IPS-NIHi7 (cell line): ENCODE measurements around the gene EMSY.

Experiments used
- DNase-seq: peaks from one replicate; pipeline ENCODE4 v3.0.0; 2012; ENCODE audit warnings: mixed read lengths; ENCODE audit errors: extremely low spot score

EMSY gene

DNA sequence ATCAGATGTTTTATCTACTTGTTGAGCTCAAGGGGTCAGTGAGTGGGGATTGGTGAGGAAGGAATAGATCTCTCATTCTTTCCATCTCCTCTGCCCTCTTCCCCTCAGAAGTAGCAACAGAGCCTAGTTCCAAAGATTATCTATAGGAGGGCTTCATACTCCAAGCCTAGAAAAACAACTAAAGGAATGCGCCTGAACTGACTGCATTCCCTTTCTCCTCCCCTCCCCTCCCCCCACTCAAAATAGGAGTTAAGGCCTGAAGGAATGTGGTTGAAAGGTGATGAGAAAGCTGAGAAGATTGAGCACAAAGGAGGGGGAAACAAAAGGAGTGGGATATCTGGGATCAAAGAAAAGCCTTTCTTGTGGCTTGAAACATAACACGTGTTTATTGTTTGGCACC is 10.5 kb downstream of the EMSY start:
- DNase-seq, result peak; percentile 78

DNA sequence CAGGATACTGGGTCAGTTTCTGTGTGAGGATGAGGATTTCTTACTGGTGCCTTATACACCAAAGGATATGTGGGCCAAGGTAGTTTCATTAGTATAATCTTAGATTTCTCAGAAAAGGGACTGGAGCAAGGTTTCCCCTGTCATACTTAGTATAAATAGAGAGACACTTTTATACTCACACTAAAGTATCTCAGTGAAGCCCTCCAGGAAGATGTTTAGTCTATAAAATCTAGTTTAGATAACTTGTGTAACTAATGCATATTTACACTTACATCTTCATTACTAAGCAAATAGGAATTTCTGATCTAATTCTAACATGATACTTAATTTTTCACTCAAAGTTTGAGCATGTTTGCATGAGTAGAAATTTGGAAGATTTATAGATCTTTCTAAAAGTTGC is 11.1 kb downstream of the EMSY start:
- DNase-seq, result no peak

DNA sequence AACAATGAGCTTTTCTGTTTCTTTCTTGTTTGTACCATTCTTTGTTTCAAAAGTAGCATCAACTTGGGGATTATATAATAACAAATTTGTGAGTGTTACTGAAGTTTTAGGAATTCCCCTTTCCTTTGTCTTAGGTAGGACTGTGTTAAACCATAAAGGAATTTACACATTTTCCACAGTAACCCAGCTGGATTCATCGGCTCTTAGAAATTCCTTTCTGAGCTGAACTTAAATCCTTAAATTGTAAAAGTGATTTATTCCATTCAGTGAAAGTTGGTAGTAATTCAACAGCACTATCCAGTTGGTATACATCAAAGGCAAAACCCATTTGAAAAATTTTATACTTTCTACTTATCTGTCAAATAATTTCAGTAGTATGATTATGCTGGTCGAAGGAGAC is 11.8 kb downstream of the EMSY start:
- no peak for DNase-seq

DNA sequence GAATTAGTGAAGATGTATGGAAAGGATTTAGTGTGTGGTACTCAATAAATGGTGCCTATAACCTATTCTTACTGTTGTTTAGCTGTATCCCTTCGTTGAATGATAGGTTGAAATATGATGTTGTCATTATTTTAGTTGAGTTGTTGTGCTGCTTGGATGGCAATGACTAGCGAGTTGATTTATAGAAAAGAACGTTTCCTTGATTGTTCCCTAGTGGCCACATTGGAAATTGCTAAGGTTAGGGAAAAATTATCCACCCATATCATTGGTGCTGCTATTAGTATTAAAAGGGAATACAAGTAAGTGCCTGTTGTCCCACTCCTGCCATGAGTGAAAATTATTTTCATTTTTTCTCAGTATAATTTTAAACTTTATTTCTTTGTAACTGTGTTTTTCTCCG is 14.5 kb downstream of the EMSY start:
- DNase-seq, result peak; percentile 15

DNA sequence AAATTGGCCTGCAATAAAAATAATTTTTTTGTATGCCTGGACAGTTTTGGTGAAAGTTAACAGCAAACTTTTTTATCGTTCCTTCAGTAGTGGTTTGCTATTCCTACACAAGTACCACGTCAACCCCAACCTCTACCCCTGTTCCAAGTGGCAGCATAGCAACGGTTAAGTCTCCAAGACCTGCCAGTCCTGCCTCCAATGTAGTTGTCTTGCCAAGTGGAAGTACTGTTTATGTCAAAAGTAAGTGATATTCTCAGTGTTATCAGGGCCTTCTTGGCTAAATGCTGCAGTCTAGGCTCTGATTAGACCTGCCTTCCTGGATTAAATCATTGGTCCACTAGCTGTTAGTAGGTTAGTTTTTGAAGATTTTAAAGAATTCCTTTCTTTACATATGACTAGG is 15.0 kb downstream of the EMSY start:
- no peak for DNase-seq

DNA sequence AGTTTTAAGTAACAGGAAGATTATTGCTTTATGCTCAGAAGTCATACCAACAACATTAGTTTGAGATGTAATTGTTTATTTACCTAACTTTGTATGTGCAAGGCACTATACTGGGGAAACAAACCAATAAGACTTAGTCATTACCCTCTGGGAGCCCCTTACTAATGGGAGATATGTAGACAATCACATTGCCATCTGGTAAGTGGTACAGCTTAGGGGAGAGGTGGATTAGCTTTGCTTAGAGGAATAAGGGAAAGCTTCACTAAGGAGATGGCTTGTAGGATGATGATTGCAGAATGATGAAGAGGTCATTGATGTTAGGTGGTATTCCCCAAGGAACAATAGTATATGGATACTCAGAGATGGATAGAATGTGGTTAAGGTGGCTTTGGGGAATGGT is 17.5 kb downstream of the EMSY start:
- no peak for DNase-seq

DNA sequence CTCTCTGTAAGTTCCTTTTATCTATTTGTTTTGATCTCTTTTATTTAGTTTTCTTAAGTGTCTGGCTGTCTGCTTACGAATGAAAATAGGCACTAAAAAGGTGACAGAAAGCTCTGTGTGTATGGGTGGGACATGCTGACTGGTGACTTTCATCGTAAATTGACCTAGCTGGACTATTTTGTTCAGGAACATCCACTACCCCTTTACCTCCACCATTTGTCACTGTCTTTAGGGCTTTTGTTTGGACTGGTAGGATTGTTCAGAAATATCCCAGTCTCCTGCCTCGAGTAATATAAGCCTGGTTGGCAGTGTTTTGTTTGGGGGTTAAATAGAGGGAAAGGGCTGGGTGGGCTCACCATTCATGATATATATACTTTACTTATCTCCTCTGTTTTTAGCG is 20.9 kb downstream of the EMSY start:
- no peak for DNase-seq

DNA sequence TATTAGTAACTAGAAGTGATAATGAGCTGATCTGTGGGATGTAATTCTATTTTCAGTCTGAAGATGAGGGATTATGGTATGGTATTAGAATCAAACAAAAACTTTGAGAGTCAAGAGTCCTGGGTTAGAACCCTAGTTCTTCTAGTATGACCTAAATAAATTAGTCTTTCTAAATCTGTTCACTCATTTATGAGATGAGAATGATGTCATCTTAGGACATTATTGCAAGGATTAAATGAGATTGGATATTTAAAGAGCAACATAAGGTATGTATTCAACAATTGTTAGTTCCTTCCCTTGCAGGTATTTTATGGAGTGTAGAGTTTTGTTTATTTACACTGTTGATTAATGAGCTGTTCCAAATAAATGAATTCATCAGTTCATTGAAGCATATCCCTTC is 21.8 kb downstream of the EMSY start:
- no peak for DNase-seq

DNA sequence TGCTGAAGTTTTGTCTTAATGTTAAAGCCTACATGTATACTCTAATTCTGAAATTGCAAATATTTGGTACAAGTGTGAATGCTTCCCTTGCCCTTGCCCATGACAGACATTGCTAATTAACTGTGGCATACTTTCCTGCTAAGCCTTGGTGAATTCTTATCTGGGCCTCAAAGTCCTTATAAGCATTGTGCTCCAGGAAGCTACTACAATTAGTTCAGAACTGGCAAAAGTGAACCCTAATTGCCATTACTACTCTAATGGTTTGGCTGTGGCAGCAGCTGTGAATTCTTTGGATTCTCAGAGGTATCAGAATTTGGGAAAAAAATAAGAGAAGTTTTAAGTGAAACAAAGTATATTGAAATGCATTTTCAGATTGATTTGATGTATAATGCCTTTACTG is 24.3 kb downstream of the EMSY start:
- DNase-seq, result no peak

DNA sequence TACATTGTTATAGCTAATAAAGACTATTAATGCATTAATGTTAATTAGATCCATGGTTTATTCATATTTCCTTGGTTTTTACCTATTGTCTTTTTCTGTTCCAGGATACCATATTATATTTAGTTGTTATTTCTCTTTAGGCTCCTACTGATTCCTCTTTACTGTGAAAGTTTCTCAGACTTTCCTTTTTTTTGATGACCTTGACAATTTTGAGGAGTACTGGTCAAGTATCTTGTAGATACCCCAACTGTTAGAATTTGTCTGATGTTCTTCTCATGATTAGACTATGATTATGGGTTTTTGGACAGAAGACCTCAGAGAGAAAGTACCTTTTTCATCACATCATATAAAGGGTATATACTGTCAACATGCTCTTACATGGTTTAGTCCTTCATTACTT is 26.6 kb downstream of the EMSY start:
- DNase-seq, result no peak

DNA sequence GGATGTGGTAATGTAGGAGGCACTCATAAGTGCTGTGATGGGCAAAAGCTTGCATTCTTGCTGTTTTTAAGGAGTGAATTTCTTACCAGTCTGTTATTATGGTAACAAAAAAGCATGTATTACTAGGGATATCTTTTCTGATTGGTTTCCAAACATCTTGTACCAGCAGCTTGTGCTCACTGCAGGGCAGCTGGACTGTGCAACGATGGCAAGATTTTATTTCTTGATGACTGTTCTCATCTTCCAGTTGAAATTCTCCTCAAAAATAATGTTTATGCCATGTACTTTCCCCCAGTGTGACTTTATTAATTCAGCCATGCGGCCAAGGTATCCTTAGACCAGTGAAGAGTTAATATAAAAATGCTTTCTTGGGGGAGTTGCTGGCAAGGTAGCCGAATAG is 35.4 kb downstream of the EMSY start:
- no peak for DNase-seq

DNA sequence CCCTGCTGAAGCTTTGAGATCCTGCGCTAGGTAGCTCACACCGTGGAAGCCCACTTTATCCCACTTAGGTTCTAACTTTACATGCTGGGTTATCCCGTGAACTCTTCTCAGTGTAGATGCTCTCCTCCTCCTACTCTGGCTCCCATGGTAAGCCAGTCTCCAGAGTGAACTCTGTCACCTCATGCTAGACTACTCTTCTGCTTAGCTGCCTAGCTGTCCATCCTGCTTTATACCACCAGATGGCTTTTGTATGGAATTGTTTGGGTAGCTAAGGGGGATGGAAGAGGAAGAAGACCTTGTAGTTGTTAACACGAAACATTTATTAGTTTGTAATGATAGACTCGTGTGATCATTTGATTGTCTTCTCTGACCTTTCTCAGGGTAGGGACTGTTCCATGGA is 46.8 kb downstream of the EMSY start:
- DNase-seq, result no peak

DNA sequence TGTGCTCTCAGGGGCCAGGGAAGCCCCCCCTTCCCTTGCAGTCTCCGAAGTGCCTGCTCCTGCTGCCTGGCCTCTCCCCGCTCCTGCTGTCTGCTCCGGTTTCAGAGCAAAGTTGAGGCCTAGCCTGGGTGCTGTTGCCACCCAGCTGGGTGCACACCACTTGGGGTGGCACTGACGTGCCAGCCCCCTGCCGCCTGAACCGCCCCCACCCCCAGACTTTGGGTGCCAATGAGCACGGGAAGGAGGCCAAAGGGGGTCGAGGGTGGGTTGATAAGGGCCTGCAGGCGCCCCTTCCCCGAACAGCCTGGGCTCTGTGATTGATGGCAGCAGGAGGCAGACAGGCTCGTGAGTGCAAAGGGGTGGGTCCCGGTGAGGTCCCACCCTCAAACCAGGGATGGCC is 48.2 kb downstream of the EMSY start:
- DNase-seq, result no peak

DNA sequence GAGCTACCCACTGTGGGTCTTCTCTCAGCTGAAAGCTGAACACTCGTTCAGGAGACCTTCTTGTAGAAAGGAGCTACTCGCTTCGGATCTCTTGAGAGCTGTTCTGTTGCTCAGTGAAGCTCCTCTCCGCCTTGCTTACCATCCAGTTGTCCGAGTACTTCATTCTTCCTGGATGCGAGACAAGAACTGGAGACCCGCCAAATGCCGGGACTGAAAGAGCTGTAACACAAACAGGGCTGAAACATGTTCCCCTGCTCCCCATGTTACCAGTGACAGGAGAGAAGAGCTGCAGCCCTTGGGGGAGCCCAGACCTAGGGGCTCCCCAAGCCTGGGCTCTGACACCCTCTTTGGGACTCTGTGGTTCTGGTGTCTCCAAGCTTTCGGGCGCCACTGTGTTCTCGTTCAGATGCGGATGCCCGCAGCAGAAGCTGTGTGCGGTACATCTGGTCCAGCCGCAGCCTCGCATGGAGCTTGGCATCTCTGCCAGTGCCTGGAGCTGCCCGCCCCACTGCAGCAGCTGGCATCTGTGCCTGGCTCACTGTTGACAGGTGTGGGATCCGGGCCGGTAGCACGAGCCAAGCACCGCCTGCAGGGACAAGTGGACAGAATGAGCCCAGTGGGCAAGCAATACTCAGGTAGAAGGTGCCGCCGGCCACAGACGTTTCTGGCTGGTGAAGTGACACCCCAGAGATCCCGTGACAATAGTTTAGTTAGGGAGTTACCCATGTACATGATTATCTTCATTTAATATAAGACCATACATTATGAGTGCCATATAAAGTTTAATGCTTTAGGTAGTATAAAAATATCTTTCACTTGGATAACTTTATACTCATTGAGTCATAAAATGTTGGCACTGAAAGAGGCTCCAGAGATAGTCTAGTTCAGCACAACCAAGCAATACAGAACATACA is 49.1 kb downstream of the EMSY start:
- DNase-seq, result no peak

DNA sequence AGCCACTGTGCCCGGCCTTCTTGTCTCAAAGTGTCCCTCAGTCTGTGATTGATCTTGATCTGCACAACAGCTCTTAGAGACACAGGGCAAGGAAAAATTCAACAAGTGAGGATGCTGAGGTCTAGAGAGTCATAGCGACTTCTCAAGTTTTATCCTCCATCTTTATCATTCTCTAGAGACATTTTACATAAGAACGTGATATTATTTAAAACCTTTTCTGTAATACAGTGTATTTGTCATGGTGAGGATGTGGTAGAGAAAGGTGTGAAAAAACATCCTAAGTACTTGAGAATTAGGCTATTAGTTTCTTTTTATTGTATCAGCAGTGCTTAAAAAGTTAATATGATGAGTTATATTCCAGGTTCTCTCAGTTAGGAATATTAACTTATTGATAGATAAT is 50.2 kb downstream of the EMSY start:
- no peak for DNase-seq

DNA sequence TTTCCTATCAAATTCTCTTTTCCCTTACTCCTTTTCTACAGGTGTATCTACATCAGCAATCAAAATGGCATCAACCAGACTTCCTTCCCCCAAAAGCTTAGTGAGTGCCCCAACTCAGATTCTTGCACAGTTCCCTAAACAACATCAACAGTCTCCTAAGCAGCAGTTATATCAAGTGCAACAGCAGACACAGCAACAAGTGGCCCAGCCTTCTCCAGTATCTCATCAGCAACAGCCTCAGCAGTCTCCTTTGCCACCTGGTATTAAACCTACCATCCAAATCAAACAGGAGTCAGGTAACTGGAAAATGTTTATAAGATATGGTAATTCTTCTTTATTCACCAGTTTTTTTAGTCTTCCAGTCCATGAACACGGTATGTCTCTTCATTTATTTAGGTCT is 51.4 kb downstream of the EMSY start:
- no peak for DNase-seq

DNA sequence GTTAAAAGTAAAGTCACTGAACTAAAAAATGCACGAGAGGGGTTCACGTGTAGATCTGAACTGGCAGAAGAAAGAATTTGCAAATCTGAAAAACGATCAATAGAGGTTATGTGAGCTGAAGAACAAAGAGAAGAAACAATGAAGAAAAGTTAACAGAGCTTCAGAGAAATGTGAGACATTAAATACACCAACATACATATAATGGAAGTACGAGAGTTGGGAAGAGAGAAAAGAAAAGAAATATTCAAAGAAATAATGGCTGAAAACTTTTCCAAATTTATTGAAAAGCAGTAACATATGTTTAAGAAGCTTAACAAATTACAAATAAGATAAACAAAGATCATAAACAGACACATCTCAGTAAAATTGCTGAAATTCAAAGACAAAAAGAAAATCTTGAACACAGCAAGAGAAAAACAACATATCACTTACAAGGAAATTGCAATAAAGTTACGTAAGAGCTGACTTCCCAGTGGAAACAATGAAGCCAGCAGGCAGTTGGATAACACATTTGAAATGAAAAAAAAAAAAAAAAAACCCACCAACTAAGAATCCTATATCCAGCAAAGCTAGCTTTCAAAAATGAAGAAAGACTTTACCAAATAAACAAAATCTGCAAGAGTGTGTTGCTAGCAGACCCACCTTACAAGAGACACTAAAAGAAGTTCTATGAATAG is 56.8 kb downstream of the EMSY start:
- DNase-seq, result no peak

DNA sequence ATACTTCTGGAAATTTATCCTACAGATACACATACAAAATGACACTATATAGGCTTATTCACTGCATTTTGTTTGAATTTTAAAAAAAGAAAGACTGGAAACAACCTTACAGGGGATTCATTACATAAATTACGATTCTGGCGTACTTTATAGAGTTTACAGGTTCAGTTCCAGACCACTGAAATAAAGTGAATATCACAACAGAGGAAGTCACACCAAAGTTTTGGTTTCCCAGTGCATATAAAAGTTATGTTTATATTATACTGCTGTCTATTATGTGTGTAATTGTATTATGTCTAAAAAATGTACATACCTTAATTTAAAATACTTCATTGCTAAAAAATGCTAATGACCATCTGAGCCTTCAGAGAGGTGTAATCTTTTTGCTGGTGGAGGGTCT is 62.0 kb downstream of the EMSY start:
- DNase-seq, result no peak

DNA sequence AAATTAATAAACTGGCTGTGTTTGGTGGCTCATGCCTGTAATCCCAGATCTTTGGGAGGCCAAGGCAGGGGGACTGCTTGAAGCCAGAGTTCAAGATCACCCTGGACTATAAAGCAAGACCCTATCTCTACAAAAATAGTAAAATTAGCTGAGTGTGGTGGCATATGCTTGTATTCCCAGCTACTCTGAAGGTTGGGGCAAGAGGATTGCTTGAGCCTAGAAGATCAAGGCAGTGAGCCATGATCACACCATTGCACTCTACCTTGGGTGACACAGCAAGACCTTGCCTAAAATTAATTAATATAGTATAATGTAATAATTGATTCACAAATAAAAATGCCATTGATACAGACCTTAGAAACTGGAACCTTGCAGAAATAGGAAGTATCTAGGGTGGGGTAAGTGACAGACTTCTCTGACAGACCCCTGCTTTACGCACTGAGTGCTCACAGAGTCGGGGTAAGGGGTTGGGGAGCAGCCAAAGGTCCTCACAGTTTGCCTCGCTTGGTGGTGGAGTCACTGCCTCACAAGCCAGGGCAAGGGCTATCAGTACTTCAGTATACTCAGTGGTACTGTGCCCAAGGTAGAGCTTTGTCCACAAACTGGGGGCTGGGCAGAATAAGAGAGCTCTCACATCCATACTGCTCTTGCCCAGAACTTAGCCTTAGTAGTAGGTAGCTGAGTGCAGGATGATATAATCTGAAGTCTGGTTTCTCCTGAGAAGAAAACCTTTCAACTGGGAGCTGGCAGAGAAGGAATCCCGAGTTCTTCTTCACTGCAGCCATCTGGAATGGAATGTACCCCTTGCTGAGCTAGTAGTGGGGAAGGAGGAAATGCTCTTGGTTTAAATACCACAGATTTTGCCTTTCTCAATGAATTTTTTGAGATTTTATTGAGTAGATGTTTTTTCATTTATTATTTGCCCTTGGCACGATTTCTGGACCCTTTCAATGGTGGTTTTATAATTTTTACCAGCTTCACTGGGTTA is 65.5 kb downstream of the EMSY start:
- DNase-seq, result peak; percentile 68

DNA sequence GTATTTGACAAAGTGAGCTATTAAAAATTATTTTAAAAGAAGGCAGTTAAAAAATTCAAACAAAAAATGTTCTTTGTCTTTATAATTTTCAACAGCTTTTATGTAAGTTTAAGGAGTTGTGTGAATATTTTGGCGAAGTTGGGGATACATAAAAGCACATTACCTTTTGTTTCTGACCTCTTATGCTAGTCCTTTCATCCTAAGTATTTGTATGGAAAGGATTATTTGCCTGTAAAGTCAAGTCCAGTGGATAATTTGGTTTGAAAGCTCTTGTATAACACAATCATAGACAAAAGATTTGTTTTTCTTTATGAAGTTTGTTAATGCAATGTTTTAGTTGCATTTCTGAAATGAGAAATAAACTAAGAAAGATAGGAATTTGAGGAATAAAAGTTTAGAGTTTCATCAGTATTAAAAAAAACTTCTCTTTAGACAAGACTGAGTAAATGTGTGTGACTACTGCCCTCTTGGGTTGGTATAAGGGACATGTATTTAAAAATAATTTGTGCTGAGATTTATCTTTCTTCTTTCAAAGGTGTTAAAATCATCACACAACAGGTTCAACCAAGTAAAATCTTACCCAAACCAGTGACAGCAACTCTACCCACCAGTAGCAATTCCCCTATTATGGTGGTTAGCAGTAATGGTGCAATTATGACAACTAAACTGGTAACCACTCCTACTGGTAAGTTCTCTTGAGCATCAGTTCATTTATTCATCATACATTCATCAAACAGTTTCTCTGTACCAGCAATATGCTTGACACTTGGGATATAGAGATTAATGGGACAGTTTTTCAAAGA is 68.2 kb downstream of the EMSY start:
- no peak for DNase-seq

DNA sequence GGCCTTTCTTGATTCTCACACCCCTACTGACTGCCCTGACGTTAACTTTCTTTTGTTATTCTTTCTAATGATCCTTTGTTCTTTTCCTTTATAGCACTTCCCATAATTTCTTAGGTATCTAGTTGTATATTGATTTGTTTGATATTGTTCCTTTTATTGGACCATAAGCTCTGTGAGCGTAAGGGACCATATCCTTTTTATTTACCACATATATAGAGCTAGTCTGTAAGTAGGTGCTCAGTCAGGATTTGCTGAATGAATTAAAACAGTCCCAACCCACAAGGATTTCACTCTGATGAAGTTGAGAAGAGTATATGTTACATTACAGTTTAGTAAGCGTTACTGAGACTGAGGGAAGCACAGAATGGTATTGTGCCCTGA is 68.8 kb downstream of the EMSY start:
- no peak for DNase-seq
